Parathyroid adenoma (tissue), 2 donors: ENCODE data around the gene PPP2R5A.
"Not testable (repeated sequence)": the region's sequence is repeated elsewhere in the genome, so short reads cannot be mapped to it uniquely, and the experiment has no call there.

Source experiments
- H2AFZ ChIP-seq: fragments of 300-600 bp; sonication (generic); one replicate; pipeline ENCODE4 v1.7.0; 2017; ENCODE audit warnings: antibody characterized with exemption, mild to moderate bottlenecking
- H3K27ac ChIP-seq: fragments of 300-600 bp; sonication (generic); one replicate; pipeline ENCODE4 v1.7.0; 2017
- H3K27me3 ChIP-seq: fragments of 300-600 bp; sonication (generic); one replicate; pipeline ENCODE4 v1.7.0; 2017; ENCODE audit warnings: low read length; ENCODE audit not compliant: control insufficient read depth, insufficient read depth
- H3K36me3 ChIP-seq: fragments of 300-600 bp; sonication (generic); one replicate; pipeline ENCODE4 v1.7.0; 2017; ENCODE audit warnings: low read length; ENCODE audit not compliant: control insufficient read depth, insufficient read depth
- H3K4me1 ChIP-seq: fragments of 300-600 bp; sonication (generic); one replicate; pipeline ENCODE4 v1.7.0; 2017; ENCODE audit warnings: control low read depth
- H3K4me2 ChIP-seq: fragments of 300-600 bp; sonication (generic); one replicate; pipeline ENCODE4 v1.7.0; 2017; ENCODE audit warnings: low read length
- H3K4me3 ChIP-seq: fragments of 300-600 bp; sonication (generic); one replicate; pipeline ENCODE4 v1.7.0; 2017; ENCODE audit warnings: low read depth, low read length
- H3K79me2 ChIP-seq: fragments of 300-600 bp; sonication (generic); one replicate; pipeline ENCODE4 v1.7.0; 2017; ENCODE audit warnings: control low read depth
- H3K9ac ChIP-seq: fragments of 300-600 bp; sonication (generic); one replicate; pipeline ENCODE4 v1.7.0; 2017; ENCODE audit warnings: mild to moderate bottlenecking
- H3K9me3 ChIP-seq: fragments of 300-600 bp; sonication (generic); one replicate; pipeline ENCODE4 v1.7.0; 2017; ENCODE audit warnings: low read length; ENCODE audit not compliant: control insufficient read depth
- CTCF ChIP-seq: fragments of 300-600 bp; sonication (generic); IDR thresholded peaks from one replicate; pipeline ENCODE4 v1.7.0; 2017; ENCODE audit warnings: antibody characterized with exemption, mild to moderate bottlenecking
- donor health status: primary hyperparathyroidism.

PPP2R5A gene

GRCh38 chr1:212302745-212303383 is 17.7 kb downstream of the PPP2R5A start:
- Histone ChIP-seq H3K27ac (no peak overlapping the region), H3K4me1 (no peaks in the 10 kb centered on the region), H3K36me3 (no peaks in the 10 kb centered on the region), H3K79me2 (peaks cover 12% of the 10 kb centered on the region), H2AFZ (no peak overlapping the region), H3K4me2 (no peak overlapping the region), H3K4me3 (no peak overlapping the region), H3K9me3 (no peaks in the 10 kb centered on the region), H3K27me3 (no peaks in the 10 kb centered on the region), H3K9ac (no peak overlapping the region)
- TF ChIP-seq CTCF = no peak

GRCh38 chr1:212305342-212305741 is 20.1 kb downstream of the PPP2R5A start:
- Histone ChIP-seq H3K27ac (no peak overlapping the region), H3K4me3 (no peak overlapping the region), H3K9me3 (no peaks in the 10 kb centered on the region), H3K4me1 (no peaks in the 10 kb centered on the region), H3K9ac (no peak overlapping the region), H3K4me2 (no peak overlapping the region), H3K36me3 (no peaks in the 10 kb centered on the region), H3K79me2 (peaks cover 15% of the 10 kb centered on the region), H3K27me3 (no peaks in the 10 kb centered on the region), H2AFZ (no peak overlapping the region)
- no peak for TF ChIP-seq CTCF

GRCh38 chr1:212305984-212306452 is 20.8 kb downstream of the PPP2R5A start:
- not testable (repeated sequence) for H3K36me3 ChIP-seq, H3K9me3 ChIP-seq, H3K27me3 ChIP-seq, H3K4me2 ChIP-seq, H2AFZ ChIP-seq, H3K4me1 ChIP-seq, H3K27ac ChIP-seq, H3K4me3 ChIP-seq, H3K9ac ChIP-seq
- H3K79me2 ChIP-seq = peaks cover 15% of the 10 kb centered on the region

- no peak overlapping the region for H3K4me2 ChIP-seq
- no peaks in the 10 kb centered on the region for H3K27me3 ChIP-seq
- no peak overlapping the region for H3K9ac ChIP-seq
- H3K27ac ChIP-seq = no peak overlapping the region
- no peaks in the 10 kb centered on the region for H3K36me3 ChIP-seq
- H3K4me1 ChIP-seq = no peaks in the 10 kb centered on the region
- peaks cover 4% of the 10 kb centered on the region for H3K9me3 ChIP-seq
- no peak overlapping the region for H3K4me3 ChIP-seq
- peaks cover 5% of the 10 kb centered on the region for H3K79me2 ChIP-seq
- H2AFZ ChIP-seq = no peak overlapping the region
- TF ChIP-seq CTCF = no peak
Observed at GRCh38 chr1:212309967-212310366, 24.8 kb downstream of the PPP2R5A start.

- Histone ChIP-seq H3K4me2 (no peak overlapping the region), H3K36me3 (no peaks in the 10 kb centered on the region), H3K9ac (no peak overlapping the region), H2AFZ (no peak overlapping the region), H3K79me2 (peaks cover 5% of the 10 kb centered on the region), H3K9me3 (peaks cover 4% of the 10 kb centered on the region), H3K27me3 (no peaks in the 10 kb centered on the region), H3K4me1 (no peaks in the 10 kb centered on the region), H3K4me3 (no peak overlapping the region), H3K27ac (no peak overlapping the region)
- TF ChIP-seq CTCF = no peak
Observed at GRCh38 chr1:212310383-212310782, 25.2 kb downstream of the PPP2R5A start.
